Measurements from ENCODE around the gene ASIC4. TPM values are rescaled to one million over a fixed set of nuclear protein-coding genes. Genes with fewer than 3 reads are reported as not detected.

The ASIC4 gene, protein sequence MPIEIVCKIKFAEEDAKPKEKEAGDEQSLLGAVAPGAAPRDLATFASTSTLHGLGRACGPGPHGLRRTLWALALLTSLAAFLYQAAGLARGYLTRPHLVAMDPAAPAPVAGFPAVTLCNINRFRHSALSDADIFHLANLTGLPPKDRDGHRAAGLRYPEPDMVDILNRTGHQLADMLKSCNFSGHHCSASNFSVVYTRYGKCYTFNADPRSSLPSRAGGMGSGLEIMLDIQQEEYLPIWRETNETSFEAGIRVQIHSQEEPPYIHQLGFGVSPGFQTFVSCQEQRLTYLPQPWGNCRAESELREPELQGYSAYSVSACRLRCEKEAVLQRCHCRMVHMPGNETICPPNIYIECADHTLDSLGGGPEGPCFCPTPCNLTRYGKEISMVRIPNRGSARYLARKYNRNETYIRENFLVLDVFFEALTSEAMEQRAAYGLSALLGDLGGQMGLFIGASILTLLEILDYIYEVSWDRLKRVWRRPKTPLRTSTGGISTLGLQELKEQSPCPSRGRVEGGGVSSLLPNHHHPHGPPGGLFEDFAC
- 0.02 TPM for total RNA-seq (2013)
- polyA plus RNA-seq (not detected), polyA minus RNA-seq (0.08 and 0.14 TPM in 2 replicates), total RNA-seq (0 to 0.75 (median 0.21) reads per million in 11 experiments)

DNA sequence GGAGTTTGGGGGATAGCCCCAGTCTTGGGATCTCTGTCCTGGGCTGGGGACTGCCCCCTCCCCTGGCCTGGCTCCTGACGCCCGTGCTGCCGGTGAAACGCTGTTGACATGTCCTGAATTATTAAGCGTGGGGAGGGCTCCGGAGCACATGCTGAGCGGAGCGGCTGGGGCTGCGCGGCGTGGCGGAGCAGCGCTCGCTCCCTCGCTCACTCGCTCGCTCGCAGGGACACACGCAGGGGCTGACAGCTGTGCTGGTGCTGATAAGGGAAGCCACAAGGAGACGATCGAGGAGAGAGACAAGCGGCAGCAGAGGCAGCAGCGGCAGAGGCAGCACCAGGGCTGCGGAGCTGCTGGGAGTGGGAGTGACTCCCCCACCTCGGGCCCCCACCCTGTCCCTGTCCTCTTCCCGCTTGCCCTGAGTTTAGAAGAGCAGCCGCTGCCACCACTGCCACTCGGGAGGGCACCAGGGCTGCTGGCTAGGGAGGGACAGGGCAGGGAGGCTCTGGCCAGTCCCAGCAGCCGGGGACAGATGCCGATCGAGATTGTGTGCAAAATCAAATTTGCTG, at the start of gene ASIC4:
Gene ASIC4, plus strand, starts transcription at position 287 of the 566 bp plus-strand sequence. Its CDS starts 243 bp downstream, at position 530.
- Histone ChIP-seq H3K27me3 (ENCODE audit: control insufficient read depth in 2 of 2, insufficient read depth in 2 of 2, low read length in 2 of 2) (peaks cover 33 to 76% of the 10 kb centered on the region in 2 donors), H4K20me1 (ENCODE audit: insufficient read depth, low read length) (peaks cover 5% of the 10 kb centered on the region), H3K9me3 (replicated peaks in 1 of 2; ENCODE audit: control insufficient read depth in 1 of 2, insufficient read depth in 1 of 2, low read length in 2 of 2) (peaks cover 6 to 26% of the 10 kb centered on the region in 2 donors), H3K4me1 (ENCODE audit: control insufficient read depth in 1 of 2, insufficient read depth in 2 of 2, low read length in 2 of 2) (no peaks in the 10 kb centered on the region), H3K36me3 (replicated peaks in 1 of 2; ENCODE audit: control insufficient read depth in 1 of 2, insufficient read depth in 2 of 2, low read length in 2 of 2) (no peaks in the 10 kb centered on the region), H2AFZ (ENCODE audit: insufficient read depth, low read depth, low read length, poor library complexity, severe bottlenecking) (no peak within 1 kb of the TSS), H3K9ac (ENCODE audit: insufficient read depth, low read length, poor library complexity, severe bottlenecking) (no peak within 1 kb of the TSS), H3K27ac (ENCODE audit: low read depth in 1 of 2, low read length in 2 of 2) (no peak within 1 kb of the TSS), H3K4me2 (replicated peaks; ENCODE audit: extremely low read depth, low read length, poor library complexity, severe bottlenecking) (no peak within 1 kb of the TSS), H3K79me2 (ENCODE audit: insufficient read depth, low read length) (no peaks in the 10 kb centered on the region), H3K4me3 (replicated peaks in 1 of 3; ENCODE audit: low read depth in 2 of 3, low read length in 3 of 3) (no peak within 1 kb of the TSS)
- WGBS (ENCODE audit: insufficient coverage), result 4% methylated on average over 30 of the region's 31 CpGs
- Mint-ChIP-seq H3K4me1 (peaks cover 15% of the 10 kb centered on the region), H3K27ac (no peak within 1 kb of the TSS), H3K27me3 (ENCODE audit: low read depth in 3 of 3) (peaks cover 74 to 93% (median 76%) of the 10 kb centered on the region in 3 donors), H3K9me3 (peaks cover 2 to 24% (median 14%) of the 10 kb centered on the region in 7 donors), H3K4me3 (peak within 1 kb of the TSS; percentile 6 to 80), H3K36me3 (peaks cover 0 to 2% of the 10 kb centered on the region in 2 donors)
- TF ChIP-seq, protein P1, sequence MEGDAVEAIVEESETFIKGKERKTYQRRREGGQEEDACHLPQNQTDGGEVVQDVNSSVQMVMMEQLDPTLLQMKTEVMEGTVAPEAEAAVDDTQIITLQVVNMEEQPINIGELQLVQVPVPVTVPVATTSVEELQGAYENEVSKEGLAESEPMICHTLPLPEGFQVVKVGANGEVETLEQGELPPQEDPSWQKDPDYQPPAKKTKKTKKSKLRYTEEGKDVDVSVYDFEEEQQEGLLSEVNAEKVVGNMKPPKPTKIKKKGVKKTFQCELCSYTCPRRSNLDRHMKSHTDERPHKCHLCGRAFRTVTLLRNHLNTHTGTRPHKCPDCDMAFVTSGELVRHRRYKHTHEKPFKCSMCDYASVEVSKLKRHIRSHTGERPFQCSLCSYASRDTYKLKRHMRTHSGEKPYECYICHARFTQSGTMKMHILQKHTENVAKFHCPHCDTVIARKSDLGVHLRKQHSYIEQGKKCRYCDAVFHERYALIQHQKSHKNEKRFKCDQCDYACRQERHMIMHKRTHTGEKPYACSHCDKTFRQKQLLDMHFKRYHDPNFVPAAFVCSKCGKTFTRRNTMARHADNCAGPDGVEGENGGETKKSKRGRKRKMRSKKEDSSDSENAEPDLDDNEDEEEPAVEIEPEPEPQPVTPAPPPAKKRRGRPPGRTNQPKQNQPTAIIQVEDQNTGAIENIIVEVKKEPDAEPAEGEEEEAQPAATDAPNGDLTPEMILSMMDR (IDR thresholded peaks at IDR 0.05), result no peak
- intact Hi-C loops (cut with micrococcal nuclease), result no loop called here
- DNase-seq, result no peak
